Head of caudate nucleus (tissue), 42 donors: ENCODE measurements around the gene RABGAP1L.
"Not testable (repeated sequence)": the region's sequence is repeated elsewhere in the genome, so short reads cannot be mapped to it uniquely, and the experiment has no call there.

ENCODE experiments used
- DNase-seq, 42 donors: peaks; one replicate each; pipeline versions ENCODE4 v3.0.0 to v3.0.0-alpha.2; 2020 to 2021; ENCODE audit warnings: mixed read lengths in 7 of 42
- intact Hi-C: fragments of 100-400 bp; cut with DNase I; formaldehyde crosslinking; loops from one replicate; pipeline ENCODE4 v1.15.0; 2022

The RABGAP1L gene

GRCh38 chr1:175024773-175025172 is 865.5 kb downstream of the RABGAP1L start:
- DNase-seq, result no peak
- intact Hi-C loops, result no loop called here

GRCh38 chr1:175033953-175034352 is 874.6 kb downstream of the RABGAP1L start:
- no peak for DNase-seq
- intact Hi-C loops, result loop anchor here (5.0 kb wide), 1 partner anchor 93 kb away; no protein-coding TSS in a partner anchor

DNA sequence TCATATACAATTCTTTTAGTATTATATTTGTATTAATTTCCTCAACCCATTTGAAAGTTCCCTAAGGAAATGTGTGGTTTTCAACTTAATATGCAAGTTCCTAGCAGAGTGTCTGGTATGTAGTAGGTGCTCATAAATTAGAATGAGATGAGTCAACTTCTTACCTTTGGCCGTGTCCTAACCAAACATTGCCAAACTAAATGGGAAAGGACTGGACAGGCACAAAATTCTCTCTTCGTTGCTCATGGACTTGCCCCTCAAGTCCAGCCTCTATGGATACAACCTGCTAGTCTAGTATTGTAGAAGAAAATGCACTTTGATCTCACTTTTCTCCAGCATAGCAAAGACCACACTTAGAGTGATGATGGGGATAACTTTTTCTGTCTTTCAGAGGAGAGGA is 875.5 kb downstream of the RABGAP1L start:
- intact Hi-C loops, result loop anchor here (5.0 kb wide), 1 partner anchor 93 kb away; no protein-coding TSS in a partner anchor
- DNase-seq, result no peak

GRCh38 chr1:175035865-175036264 is 876.5 kb downstream of the RABGAP1L start:
- DNase-seq, result no peak
- intact Hi-C loops, result no loop called here

GRCh38 chr1:175036476-175036875 is 877.2 kb downstream of the RABGAP1L start:
- intact Hi-C loops, result no loop called here

GRCh38 chr1:175037416-175037815 is 878.1 kb downstream of the RABGAP1L start:
- no peak for DNase-seq
- intact Hi-C loops, result no loop called here

More at GRCh38 chr1:175036476-175036875, 877.2 kb downstream of the RABGAP1L start:
- no peak for DNase-seq

- no peak for DNase-seq
- intact Hi-C loops, result no loop called here
Measured at GRCh38 chr1:175040324-175040879, 881.1 kb downstream of the RABGAP1L start.

DNA sequence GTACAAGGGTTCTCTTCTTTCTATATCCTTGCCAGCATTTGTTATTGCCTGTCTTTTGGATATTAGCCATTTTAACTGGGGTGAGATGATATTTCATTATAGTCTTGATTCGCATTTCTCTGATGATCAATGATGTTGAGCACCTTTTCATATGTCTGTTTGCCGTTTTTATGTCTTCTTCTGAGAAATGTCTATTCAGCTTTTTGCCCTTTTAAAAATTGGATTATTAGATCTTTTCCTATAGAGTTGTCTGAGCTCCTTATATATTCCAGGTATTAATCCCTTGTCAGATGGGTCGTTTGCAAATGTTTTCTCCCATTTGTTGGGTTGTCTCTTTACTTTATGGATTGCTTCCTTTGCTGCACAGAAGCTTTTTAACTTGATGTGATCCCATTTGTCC is 883.3 kb downstream of the RABGAP1L start:
- intact Hi-C loops, result no loop called here
- no peak for DNase-seq

GRCh38 chr1:175043824-175044223 is 884.5 kb downstream of the RABGAP1L start:
- DNase-seq, result no peak
- intact Hi-C loops, result no loop called here

DNA sequence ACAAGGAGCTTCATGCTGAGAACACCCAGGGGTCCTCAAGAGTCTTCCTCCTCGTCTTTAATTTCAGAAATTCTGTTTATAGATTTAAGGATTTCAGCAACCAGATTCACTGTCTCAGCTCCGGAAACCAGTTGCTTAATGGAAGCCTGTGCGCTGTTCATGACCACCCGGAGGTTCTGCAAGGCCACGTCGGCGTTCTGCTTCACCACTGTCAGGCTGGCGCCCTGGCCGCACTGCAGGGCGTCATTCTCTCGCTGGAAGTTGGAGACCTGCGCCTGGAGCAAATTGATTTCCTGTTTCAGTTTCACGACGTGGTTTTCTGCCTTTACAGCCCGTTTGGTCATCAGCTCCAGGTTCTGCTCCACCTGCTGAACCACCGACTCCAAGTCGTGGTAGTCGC is 885.3 kb downstream of the RABGAP1L start:
- DNase-seq, intact Hi-C loops: not testable (repeated sequence)
